Measurements from ENCODE around the gene DUSP19. TPM values are rescaled to one million over a fixed set of nuclear protein-coding genes. Genes with fewer than 3 reads are reported as not detected.

The DUSP19 gene
- total RNA-seq, 1 donor from 2014 or later, result 1.7 TPM

GRCh38 chr2:183123117-183123958 is 44.8 kb downstream of the DUSP19 start:
- Mint-ChIP-seq H3K4me3 (peak overlapping the region; percentile 96), H3K27me3 (ENCODE audit: insufficient read depth) (peaks cover 11% of the 10 kb centered on the region), H3K9me3 (no peaks in the 10 kb centered on the region), H3K4me1 (ENCODE audit: low read depth) (peaks cover 23% of the 10 kb centered on the region), H3K36me3 (ENCODE audit: low read depth) (peaks cover 2% of the 10 kb centered on the region), H3K27ac (peak overlapping the region; percentile 98)
- no peak for DNase-seq (ENCODE audit: low spot score)
- intact Hi-C loops (cut with micrococcal nuclease), result loop anchor here (5.0 kb wide), 1 partner anchor 1231 kb away; the partner anchor contains the start of gene ITPRID2

GRCh38 chr2:183123959-183124221 is 45.3 kb downstream of the DUSP19 start:
- intact Hi-C loops (cut with micrococcal nuclease), result loop anchor here (1.0 to 5.0 kb wide), 4 partner anchors 46 to 1232 kb away; partner anchors contain the start of genes DUSP19, ITPRID2 and NCKAP1
- H3K27ac Mint-ChIP-seq, result peak overlapping the region; percentile 98
- peaks cover 25% of the 10 kb centered on the region for H3K4me1 Mint-ChIP-seq (ENCODE audit: low read depth)
- peak overlapping the region; percentile 96 for H3K4me3 Mint-ChIP-seq
- no peaks in the 10 kb centered on the region for H3K9me3 Mint-ChIP-seq
- DNase-seq (ENCODE audit: low spot score), result no peak
- peaks cover 5% of the 10 kb centered on the region for H3K36me3 Mint-ChIP-seq (ENCODE audit: low read depth)
- peaks cover 11% of the 10 kb centered on the region for H3K27me3 Mint-ChIP-seq (ENCODE audit: insufficient read depth)

- peaks cover 8% of the 10 kb centered on the region for H3K27me3 Mint-ChIP-seq (ENCODE audit: insufficient read depth)
- peak within 1 kb of the TSS; percentile 98 for H3K27ac Mint-ChIP-seq
- intact Hi-C loops (cut with micrococcal nuclease), result loop anchor here (1.0 to 5.0 kb wide), 4 partner anchors 46 to 1232 kb away; partner anchors contain the start of genes DUSP19, ITPRID2 and NCKAP1
- peaks cover 6% of the 10 kb centered on the region for H3K36me3 Mint-ChIP-seq (ENCODE audit: low read depth)
- peaks cover 29% of the 10 kb centered on the region for H3K4me1 Mint-ChIP-seq (ENCODE audit: low read depth)
- DNase-seq (ENCODE audit: low spot score), result peak; percentile 78
- H3K9me3 Mint-ChIP-seq, result no peaks in the 10 kb centered on the region
- peak within 1 kb of the TSS; percentile 96 for H3K4me3 Mint-ChIP-seq
Measured at GRCh38 chr2:183124222-183124956, 45.8 kb downstream of the DUSP19 start, which contains the start of gene NUP35. TSS of gene NUP35 (plus strand) at chr2:183124443. CDS start at chr2:183124458, 15 bp downstream.

- intact Hi-C loops (cut with micrococcal nuclease), result loop anchor here (1.0 to 5.0 kb wide), 4 partner anchors 47 to 1233 kb away; partner anchors contain the start of genes DUSP19, ITPRID2 and NCKAP1
- Mint-ChIP-seq H3K27ac (peak overlapping the region; percentile 98), H3K9me3 (no peaks in the 10 kb centered on the region), H3K4me1 (ENCODE audit: low read depth) (peaks cover 29% of the 10 kb centered on the region), H3K36me3 (ENCODE audit: low read depth) (peaks cover 6% of the 10 kb centered on the region), H3K27me3 (ENCODE audit: insufficient read depth) (peaks cover 5% of the 10 kb centered on the region), H3K4me3 (peak overlapping the region; percentile 96)
- DNase-seq (ENCODE audit: low spot score), result no peak
Measured at GRCh38 chr2:183124957-183125255, 46.4 kb downstream of the DUSP19 start.

GRCh38 chr2:183125659-183126341 is 47.3 kb downstream of the DUSP19 start:
- DNase-seq (ENCODE audit: low spot score), result no peak
- Mint-ChIP-seq H3K36me3 (ENCODE audit: low read depth) (peaks cover 7% of the 10 kb centered on the region), H3K9me3 (no peaks in the 10 kb centered on the region), H3K27ac (peak overlapping the region; percentile 98), H3K4me3 (peak overlapping the region; percentile 96), H3K4me1 (ENCODE audit: low read depth) (peaks cover 29% of the 10 kb centered on the region), H3K27me3 (ENCODE audit: insufficient read depth) (peaks cover 3% of the 10 kb centered on the region)
- intact Hi-C loops (cut with micrococcal nuclease), result no loop called here

GRCh38 chr2:183126635-183127034 is 48.1 kb downstream of the DUSP19 start:
- DNase-seq (ENCODE audit: low spot score), result no peak
- H3K9me3 Mint-ChIP-seq, result no peaks in the 10 kb centered on the region
- peaks cover 9% of the 10 kb centered on the region for H3K36me3 Mint-ChIP-seq (ENCODE audit: low read depth)
- peak overlapping the region; percentile 26 for H3K4me3 Mint-ChIP-seq
- H3K27ac Mint-ChIP-seq, result no peak overlapping the region
- H3K27me3 Mint-ChIP-seq (ENCODE audit: insufficient read depth), result no peaks in the 10 kb centered on the region
- peaks cover 29% of the 10 kb centered on the region for H3K4me1 Mint-ChIP-seq (ENCODE audit: low read depth)
- intact Hi-C loops (cut with micrococcal nuclease), result no loop called here

- Mint-ChIP-seq H3K27me3 (ENCODE audit: insufficient read depth) (no peaks in the 10 kb centered on the region), H3K9me3 (no peaks in the 10 kb centered on the region), H3K36me3 (ENCODE audit: low read depth) (peaks cover 13% of the 10 kb centered on the region), H3K4me3 (no peak overlapping the region), H3K27ac (no peak overlapping the region), H3K4me1 (ENCODE audit: low read depth) (peaks cover 3% of the 10 kb centered on the region)
- intact Hi-C loops (cut with micrococcal nuclease), result no loop called here
- DNase-seq (ENCODE audit: low spot score), result no peak
Measured at GRCh38 chr2:183134016-183134415, 55.5 kb downstream of the DUSP19 start.

GRCh38 chr2:183148955-183149354 is 70.4 kb downstream of the DUSP19 start:
- Mint-ChIP-seq H3K36me3 (ENCODE audit: low read depth) (peaks cover 31% of the 10 kb centered on the region), H3K27ac (no peak overlapping the region), H3K27me3 (ENCODE audit: insufficient read depth) (no peaks in the 10 kb centered on the region), H3K4me1 (ENCODE audit: low read depth) (no peaks in the 10 kb centered on the region), H3K9me3 (peaks cover 18% of the 10 kb centered on the region), H3K4me3 (no peak overlapping the region)
- no peak for DNase-seq (ENCODE audit: low spot score)
- intact Hi-C loops (cut with micrococcal nuclease), result no loop called here

- peaks cover 13% of the 10 kb centered on the region for H3K9me3 Mint-ChIP-seq
- no peaks in the 10 kb centered on the region for H3K27me3 Mint-ChIP-seq (ENCODE audit: insufficient read depth)
- no peak for DNase-seq (ENCODE audit: low spot score)
- H3K4me1 Mint-ChIP-seq (ENCODE audit: low read depth), result no peaks in the 10 kb centered on the region
- no peak overlapping the region for H3K27ac Mint-ChIP-seq
- intact Hi-C loops (cut with micrococcal nuclease), result no loop called here
- H3K36me3 Mint-ChIP-seq (ENCODE audit: low read depth), result peaks cover 27% of the 10 kb centered on the region
- no peak overlapping the region for H3K4me3 Mint-ChIP-seq
Measured at GRCh38 chr2:183149489-183149888, 70.9 kb downstream of the DUSP19 start.

Other genes with a start within 250 kb of the DUSP19 start
- gene FRZB, start 212.1 kb upstream of the DUSP19 start, total RNA-seq, result not detected in 2 replicates
- 14.4 and 16.4 TPM in 2 replicates for gene NCKAP1, start 40.3 kb upstream of the DUSP19 start, total RNA-seq
- gene NUP35, start 45.7 kb downstream of the DUSP19 start, total RNA-seq, result 40.6 and 41.9 TPM in 2 replicates